HG02763 (cell line): ENCODE results near the gene ZSWIM6.

Experiments
- ATAC-seq: cut with Tn5 transposase; IDR thresholded peaks from one replicate; pipeline ENCODE4 v1.9.1; 2021; ENCODE audit warnings: mild to moderate bottlenecking, moderate library complexity; ENCODE audit not compliant: unreplicated experiment

ZSWIM6 gene

DNA sequence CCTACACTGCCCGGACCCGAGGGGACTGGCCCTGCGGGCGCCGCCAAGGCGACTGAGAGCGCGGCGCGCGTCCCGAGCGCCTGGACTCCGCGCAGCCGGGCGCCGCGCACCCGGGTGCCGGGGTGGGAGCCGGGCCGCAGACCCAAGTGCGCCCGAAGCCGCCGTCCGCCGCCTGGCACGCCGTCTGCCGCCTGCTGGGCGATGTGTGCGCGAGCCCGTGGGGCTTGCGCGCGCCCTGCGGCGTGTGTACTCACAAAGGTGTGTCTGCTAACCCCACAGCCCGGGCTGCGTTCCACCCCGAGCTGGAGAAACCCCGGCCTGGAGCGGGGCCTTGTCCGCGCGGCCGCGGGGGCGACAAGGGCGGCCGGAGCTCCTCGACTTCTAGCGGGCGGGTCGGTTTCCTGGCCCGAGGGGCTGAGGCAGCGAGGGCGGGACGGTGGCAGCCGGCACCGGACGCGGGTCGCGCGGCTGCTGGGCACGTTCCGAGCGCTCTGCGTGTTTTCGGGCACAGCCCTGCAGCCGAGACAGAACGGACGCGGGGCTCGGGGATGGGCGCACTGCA is 1.1 kb upstream of the ZSWIM6 start:
- peak; percentile 34 for ATAC-seq

GRCh38 chr5:61332358-61332749 is 296 bp downstream of the ZSWIM6 start:
- no peak for ATAC-seq

DNA sequence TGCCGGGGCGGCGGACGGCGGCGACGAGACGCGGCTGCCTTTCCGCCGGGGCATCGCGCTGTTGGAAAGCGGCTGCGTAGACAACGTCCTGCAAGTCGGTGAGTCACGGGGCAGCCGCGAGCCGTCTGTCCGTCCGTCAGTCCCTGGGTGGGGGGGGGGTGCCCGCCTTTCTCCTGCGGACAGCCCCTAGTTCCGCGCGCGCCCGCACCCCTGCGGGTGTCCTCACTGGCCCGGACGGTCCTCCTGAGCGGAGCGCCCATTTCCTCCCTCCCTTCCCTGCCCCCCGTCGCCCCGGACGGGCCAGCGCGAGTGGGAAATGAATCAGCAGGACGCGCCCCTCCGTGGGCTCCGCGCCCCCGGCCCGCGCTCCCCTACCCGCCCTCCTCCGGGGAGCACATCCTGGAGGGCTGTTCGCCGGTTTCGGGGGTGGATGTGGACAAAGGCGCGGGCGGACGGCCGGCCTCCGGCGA is 828 bp downstream of the ZSWIM6 start:
- ATAC-seq, result no peak

DNA sequence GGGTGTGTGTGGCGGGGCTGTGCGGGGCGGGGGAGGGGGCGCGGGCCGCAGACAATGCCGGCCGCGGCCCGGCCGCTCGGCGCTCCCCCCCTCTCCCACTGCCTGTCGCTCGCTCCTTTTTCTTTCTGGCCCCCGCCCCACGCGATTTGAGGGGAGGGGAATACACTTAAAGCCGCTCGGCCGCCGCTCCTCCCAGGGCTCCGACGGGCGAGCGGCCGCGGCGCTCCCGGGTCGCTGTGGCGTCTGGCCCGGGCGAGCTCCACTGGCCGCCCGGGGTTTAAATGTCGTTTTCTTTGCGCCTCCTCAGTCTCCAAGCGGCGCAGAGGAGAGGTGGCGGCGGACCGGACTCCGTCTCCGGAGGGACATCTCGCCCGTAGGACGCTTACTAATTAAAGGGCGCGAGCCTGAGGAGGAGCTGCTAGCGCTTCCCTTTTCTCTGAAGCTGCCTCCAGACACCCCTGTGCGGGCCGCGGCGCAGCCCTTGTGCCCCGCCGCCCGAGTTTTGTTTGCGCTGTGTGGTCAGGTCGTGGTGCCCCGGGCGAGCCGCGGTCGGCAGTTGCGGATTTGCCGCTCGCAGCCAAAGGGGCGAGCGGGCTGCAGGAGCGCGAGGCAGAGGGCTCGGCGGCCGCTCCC is 1.4 kb downstream of the ZSWIM6 start:
- no peak for ATAC-seq

- no peak for ATAC-seq
Observed at GRCh38 chr5:61333954-61334867, 2.2 kb downstream of the ZSWIM6 start.

- ATAC-seq, result no peak
Observed at GRCh38 chr5:61334868-61335615, 3.0 kb downstream of the ZSWIM6 start.

GRCh38 chr5:61339764-61340163 is 7.7 kb downstream of the ZSWIM6 start:
- ATAC-seq, result no peak

DNA sequence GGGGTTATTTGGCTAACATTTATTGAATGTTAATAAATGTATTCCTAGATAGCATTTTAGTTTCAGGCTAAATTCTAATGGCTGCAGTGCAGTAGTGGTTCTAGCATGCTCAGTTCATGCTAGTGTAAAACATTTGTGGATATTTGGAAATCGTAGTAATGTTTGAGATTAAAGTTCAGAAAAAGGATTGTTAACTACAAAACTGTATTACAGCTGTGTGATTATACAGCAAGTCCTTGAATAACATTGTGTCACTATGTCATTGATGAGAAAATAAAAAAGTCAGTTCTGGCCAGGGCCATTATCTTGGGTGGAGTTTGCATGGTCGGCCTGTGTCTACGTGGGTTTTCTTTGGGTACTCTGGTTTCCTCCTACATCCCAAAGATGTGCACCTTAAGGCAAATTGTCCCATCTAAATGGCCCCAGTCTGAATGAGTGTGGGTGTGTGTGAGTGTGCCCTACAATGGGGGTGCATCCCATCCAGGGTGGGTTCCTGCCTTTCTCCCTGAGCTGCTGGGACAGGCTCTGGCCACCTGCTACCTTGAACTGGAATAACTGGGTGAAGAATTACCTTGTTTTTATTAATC is 8.8 kb downstream of the ZSWIM6 start:
- ATAC-seq, result no peak

DNA sequence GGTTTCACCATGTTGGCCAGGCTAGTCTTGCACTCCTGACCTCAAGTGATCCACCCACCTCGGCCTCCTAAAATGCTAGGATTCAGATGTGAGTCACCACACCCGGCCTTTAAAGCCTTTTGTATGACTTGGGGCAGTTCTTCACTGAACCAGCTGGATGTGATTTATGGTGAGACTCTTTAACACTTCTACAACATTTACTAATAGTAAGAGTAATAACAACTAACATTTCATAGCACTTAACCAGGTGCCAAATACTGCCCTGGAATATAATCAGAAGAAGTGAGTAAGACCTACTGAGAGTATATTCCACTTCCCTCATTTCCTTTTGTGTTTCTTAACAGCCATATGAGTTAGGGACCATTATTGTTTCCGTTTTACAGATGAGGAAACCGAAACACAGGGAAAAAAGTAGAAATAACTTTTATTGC is 10.0 kb downstream of the ZSWIM6 start:
- no peak for ATAC-seq

DNA sequence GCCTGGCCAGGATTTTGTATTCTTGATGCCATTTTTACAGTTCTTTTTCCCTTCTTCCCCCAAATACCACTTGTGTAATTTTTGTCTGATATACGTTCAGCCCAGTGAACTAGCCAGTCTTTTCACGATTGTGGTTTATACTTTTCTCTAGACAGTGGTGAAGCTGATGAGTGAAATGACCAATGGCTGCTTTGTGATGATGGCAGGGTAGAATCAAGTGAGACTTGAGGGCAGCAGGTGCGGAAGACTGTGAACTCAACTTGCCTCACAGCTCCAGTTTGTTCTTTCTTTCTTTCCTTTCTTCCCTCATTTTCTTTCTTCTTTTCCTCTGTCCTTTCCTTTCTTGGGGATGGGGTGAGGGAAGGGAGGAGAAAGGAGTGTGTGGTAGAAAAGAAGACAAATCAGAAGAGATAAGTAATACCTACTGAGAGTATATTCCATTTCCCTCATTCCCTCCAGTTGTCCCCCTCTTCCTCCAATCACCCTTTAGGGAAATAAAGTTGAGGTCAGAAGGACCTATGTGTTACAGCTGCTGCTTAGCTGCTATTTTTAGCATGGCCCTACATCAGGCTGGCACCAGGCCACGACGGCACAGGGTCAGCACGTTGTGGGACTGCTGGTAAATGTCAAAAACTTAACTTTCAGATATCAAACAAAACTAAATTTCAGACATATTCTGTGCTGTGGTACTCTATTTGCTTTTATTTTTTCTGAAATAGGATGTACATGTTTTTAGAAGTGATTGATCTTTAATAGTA is 12.3 kb downstream of the ZSWIM6 start:
- no peak for ATAC-seq

DNA sequence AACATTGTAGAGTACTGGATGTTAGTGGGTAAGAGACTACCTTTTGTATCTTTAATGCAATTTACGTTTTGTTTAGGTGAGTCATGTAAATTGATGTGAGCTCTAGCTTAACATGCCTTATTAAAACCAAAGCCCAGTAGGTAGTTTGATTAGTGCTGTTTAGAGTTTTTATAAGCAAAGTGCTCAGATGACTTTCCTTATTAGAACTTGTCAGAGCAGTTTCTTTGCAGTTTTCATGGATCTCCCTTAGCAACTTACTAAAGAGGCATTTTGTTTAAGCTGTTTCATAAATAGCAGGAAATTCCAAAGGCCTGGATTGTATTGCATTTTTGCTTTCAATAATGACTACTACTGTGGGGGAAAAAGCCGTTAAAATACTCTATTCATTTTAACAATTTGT is 14.5 kb downstream of the ZSWIM6 start:
- ATAC-seq, result no peak

GRCh38 chr5:61347080-61347479 is 15.0 kb downstream of the ZSWIM6 start:
- no peak for ATAC-seq

- no peak for ATAC-seq
Observed at GRCh38 chr5:61348447-61348846, 16.4 kb downstream of the ZSWIM6 start.

DNA sequence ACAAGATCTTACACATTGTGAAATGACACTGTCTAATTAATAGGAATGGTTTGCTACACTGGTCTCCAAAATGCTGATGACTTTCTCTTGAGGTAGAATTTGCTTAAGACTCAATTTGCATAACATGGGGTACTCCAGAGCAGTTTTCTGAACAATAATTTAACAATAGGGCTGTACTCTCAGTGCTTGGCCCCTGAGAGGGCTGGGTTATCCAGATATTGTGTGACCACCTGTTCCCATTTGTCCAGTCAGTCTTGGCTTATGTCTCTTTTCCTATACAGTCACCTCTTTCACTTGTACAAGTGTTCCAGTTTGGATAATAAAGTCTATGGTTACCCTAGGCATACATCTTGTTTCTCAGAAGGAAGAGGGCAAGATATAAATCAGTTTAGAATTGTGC is 17.9 kb downstream of the ZSWIM6 start:
- no peak for ATAC-seq

- ATAC-seq, result no peak
Observed at GRCh38 chr5:61350535-61350934, 18.5 kb downstream of the ZSWIM6 start.

DNA sequence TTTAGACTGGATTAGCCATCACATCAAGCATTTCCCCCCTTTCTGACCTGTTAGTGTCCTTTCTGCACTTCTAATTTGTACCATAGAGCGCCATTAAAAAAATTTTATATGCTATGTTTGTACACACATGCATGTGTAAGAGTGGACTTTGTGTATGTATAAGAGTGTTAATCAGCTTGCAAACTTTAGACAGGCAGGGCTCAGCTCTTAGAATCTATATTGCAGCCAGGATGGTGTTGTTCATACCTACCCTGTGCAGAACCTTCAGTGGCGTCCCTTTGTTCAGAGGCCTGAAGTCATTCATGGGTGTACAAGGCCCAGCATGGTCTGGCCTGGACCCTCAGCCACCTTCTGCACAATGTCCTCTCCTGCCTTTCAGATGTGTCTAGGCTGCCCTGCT is 19.7 kb downstream of the ZSWIM6 start:
- ATAC-seq, result no peak

GRCh38 chr5:61352180-61352579 is 20.1 kb downstream of the ZSWIM6 start:
- no peak for ATAC-seq

DNA sequence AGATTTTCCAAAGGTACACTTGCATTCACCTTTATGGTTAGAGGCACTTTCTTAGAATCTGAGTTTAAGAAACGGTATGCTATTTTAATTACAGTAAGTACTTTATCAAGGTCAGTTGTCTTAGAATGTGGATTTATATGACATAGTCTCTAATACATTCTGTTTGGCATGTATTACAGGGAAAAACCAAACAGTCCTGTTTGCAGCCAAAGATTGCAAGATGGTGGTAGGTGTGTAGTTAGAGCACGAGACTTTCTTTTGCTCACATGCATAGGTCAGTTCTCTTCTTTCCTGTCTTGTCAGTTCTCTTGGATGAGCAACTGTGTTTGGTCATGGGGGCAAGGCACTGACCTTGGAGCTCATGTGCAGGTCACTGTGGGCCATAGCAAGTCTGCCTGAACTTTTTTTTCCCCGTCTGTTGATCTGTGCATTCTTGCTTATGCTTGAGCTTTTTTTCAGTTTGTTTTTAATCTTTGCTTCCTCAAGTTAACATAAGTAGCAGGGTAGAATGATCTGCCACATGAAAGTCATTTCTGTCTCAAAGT is 20.6 kb downstream of the ZSWIM6 start:
- no peak for ATAC-seq

GRCh38 chr5:61353293-61353692 is 21.2 kb downstream of the ZSWIM6 start:
- no peak for ATAC-seq

- no peak for ATAC-seq
Observed at GRCh38 chr5:61354199-61354598, 22.1 kb downstream of the ZSWIM6 start.
